ENCODE measurements around the gene TFF3.

DNA sequence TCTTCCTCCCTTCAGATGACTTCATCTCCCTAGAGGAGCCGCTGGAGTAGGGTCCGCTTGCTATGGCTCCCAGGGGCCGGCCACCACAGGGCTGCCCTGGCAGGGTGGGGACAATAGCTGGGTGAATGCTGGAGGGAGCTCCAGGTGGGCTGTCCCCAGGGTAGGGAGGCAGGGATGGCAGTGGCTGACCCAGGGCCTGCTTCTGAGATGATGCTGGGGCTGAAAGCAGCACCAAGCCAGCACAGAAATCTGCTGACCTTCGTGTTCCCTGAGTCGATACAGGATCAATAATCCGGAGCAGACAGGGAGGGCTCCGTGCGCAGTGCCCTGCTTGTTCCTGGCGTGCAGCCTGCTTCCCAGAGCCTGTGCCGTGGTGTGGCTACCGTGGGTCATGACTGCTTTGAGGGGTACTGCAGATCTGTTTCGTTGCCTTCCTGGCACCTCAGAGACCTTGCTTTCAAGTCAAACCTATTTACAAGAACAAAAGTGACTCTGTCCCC, 34.0 kb downstream of the TFF3 start:
- TF ChIP-seq, protein P1, sequence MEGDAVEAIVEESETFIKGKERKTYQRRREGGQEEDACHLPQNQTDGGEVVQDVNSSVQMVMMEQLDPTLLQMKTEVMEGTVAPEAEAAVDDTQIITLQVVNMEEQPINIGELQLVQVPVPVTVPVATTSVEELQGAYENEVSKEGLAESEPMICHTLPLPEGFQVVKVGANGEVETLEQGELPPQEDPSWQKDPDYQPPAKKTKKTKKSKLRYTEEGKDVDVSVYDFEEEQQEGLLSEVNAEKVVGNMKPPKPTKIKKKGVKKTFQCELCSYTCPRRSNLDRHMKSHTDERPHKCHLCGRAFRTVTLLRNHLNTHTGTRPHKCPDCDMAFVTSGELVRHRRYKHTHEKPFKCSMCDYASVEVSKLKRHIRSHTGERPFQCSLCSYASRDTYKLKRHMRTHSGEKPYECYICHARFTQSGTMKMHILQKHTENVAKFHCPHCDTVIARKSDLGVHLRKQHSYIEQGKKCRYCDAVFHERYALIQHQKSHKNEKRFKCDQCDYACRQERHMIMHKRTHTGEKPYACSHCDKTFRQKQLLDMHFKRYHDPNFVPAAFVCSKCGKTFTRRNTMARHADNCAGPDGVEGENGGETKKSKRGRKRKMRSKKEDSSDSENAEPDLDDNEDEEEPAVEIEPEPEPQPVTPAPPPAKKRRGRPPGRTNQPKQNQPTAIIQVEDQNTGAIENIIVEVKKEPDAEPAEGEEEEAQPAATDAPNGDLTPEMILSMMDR (conservative IDR thresholded peaks at IDR 0.05; ENCODE audit: low read length): no peak
- TF ChIP-seq EZH2phosphoT487 (IDR thresholded peaks at IDR 0.05; ENCODE audit: borderline replicate concordance): no peak
